Esophagus muscularis mucosa (tissue), 4 donors: ENCODE results near the gene TRAP1.

Experiments
- EP300 ChIP-seq: sonication (generic); formaldehyde crosslinking; IDR thresholded peaks from one replicate; pipeline ENCODE4 v1.6.1; 2017; ENCODE audit warnings: antibody characterized with exemption
- POLR2A ChIP-seq: fragments of 450-650 bp; IDR thresholded peaks from one replicate; pipeline ENCODE4 v1.6.1; 2017; ENCODE audit warnings: antibody characterized with exemption, moderate library complexity, mild to moderate bottlenecking, low read depth
- TF ChIP-seq, protein P1 (sequence below), 3 experiments: fragments of 200-600 bp in 2 of 3; fragments of 450-650 bp in 1 of 3; sonication (generic) in 2 of 3; IDR thresholded peaks; one replicate each; pipeline ENCODE4 v1.5.1; 2017 to 2019; ENCODE audit warnings: antibody characterized with exemption in 3 of 3, mild to moderate bottlenecking in 2 of 3, moderate library complexity in 1 of 3

DNA sequence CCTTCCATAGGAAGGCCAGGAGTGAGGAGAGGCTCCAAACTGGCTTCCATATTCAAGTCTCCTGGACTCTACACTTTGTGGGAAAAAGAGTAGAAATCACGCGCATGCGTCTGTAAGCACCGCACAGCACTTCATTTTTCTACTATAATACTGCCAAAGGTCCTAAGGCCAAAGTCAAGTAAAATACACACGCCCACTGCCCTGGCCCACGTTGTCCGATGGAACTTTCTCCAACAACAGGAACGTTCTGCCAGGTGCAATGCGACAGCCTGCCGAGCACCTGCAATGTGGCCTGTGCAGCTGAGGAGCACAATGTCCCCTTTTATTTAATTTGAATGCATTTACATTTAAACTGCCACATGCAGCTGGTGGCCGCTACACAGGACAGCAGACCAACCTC, 39.3 kb downstream of the TRAP1 start:
- TF ChIP-seq, protein P1, sequence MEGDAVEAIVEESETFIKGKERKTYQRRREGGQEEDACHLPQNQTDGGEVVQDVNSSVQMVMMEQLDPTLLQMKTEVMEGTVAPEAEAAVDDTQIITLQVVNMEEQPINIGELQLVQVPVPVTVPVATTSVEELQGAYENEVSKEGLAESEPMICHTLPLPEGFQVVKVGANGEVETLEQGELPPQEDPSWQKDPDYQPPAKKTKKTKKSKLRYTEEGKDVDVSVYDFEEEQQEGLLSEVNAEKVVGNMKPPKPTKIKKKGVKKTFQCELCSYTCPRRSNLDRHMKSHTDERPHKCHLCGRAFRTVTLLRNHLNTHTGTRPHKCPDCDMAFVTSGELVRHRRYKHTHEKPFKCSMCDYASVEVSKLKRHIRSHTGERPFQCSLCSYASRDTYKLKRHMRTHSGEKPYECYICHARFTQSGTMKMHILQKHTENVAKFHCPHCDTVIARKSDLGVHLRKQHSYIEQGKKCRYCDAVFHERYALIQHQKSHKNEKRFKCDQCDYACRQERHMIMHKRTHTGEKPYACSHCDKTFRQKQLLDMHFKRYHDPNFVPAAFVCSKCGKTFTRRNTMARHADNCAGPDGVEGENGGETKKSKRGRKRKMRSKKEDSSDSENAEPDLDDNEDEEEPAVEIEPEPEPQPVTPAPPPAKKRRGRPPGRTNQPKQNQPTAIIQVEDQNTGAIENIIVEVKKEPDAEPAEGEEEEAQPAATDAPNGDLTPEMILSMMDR (IDR thresholded peaks at IDR 0.05), result no peak
- TF ChIP-seq POLR2A (no peak), EP300 (no peak)
